HepG2 (cell line): Measurements from ENCODE around the gene ZNF683. TPM values are rescaled to one million over a fixed set of nuclear protein-coding genes. Genes with fewer than 3 reads are reported as not detected.
A peak's percentile ranks its signal among the peaks of the same experiment; 100 is the strongest.

Source experiments
- ATAD3A ChIP-seq: sonication (generic); formaldehyde crosslinking; IDR thresholded peaks from 2 replicates; pipeline ENCODE4 v1.4.0; 2020; ENCODE audit warnings: missing genetic modification reagents
- MXI1 ChIP-seq: IDR thresholded peaks from 3 replicates; pipeline ENCODE4 v1.6.1; 2012; ENCODE audit warnings: low read depth, low read length, inconsistent platforms, borderline replicate concordance
- PRDM10 ChIP-seq: sonication (generic); formaldehyde crosslinking; IDR thresholded peaks from 2 replicates; pipeline ENCODE4 v1.4.0; 2020; ENCODE audit warnings: low read depth, missing genetic modification reagents
- THAP11 ChIP-seq: IDR thresholded peaks from 2 replicates; pipeline ENCODE4 v1.6.1; 2016; ENCODE audit warnings: missing biosample characterization, missing genetic modification reagents
- ZBED4 ChIP-seq: sonication (generic); formaldehyde crosslinking; IDR thresholded peaks from 2 replicates; pipeline ENCODE4 v1.4.0; 2020; ENCODE audit warnings: missing genetic modification reagents, borderline replicate concordance
- ZBTB49 ChIP-seq: sonication (generic); formaldehyde crosslinking; IDR thresholded peaks from 2 replicates; pipeline ENCODE4 v1.4.0; 2020; ENCODE audit warnings: missing genetic modification reagents, borderline replicate concordance
- ZMYM4 ChIP-seq: sonication (generic); formaldehyde crosslinking; IDR thresholded peaks from 2 replicates; pipeline ENCODE4 v1.8.1; 2023; ENCODE audit warnings: mild to moderate bottlenecking, missing genetic modification reagents
- ZNF280D ChIP-seq: sonication (generic); formaldehyde crosslinking; IDR thresholded peaks from 2 replicates; pipeline ENCODE4 v1.5.1; 2020; ENCODE audit warnings: mild to moderate bottlenecking, missing genetic modification reagents
- ZNF317 ChIP-seq: sonication (generic); formaldehyde crosslinking; IDR thresholded peaks from 2 replicates; pipeline ENCODE4 v1.5.0; 2020; ENCODE audit warnings: mild to moderate bottlenecking, missing genetic modification reagents
- ZNF510 ChIP-seq: sonication (generic); formaldehyde crosslinking; IDR thresholded peaks from 2 replicates; pipeline ENCODE4 v1.4.0; 2020; ENCODE audit warnings: low read depth, mild to moderate bottlenecking, missing genetic modification reagents
- ZNF639 ChIP-seq: conservative IDR thresholded peaks from 2 replicates; pipeline ENCODE4 v1.6.1; 2018; ENCODE audit warnings: missing genetic modification reagents
- polyA plus RNA-seq, 8 experiments: library from polyadenylated mRNA; depleted of rRNA in 3 of 8; stranded (reverse) in 7 of 8; unstranded in 1 of 8; fragments of >200 nt; fragmentation: Illumina TruSeq in 4 of 8; extraction: Trizol in 4 of 8; gene quantifications; 2 replicates each; pipeline versions ENCODE4 v1.2.1 to v1.2.3, GENCODE V29; 2011 to 2016; ENCODE audit warnings: low read depth in 4 of 8, missing spikeins in 1 of 8, mixed read lengths in 1 of 8; ENCODE audit not compliant: insufficient read depth in 1 of 8
- total RNA-seq, 5 experiments: library from RNA; depleted of rRNA; stranded (reverse); fragments of >200 nt; fragmentation: Illumina TruSeq; extraction: Trizol; gene quantifications; 2 replicates each; pipeline ENCODE4 v1.2.3, GENCODE V29; 2016; ENCODE audit warnings: low read depth in 1 of 5

Gene ZNF683
- total and polyA plus RNA-seq, 2 of the 13 experiments (the other 11 are each of a cell fraction or from before 2014, with no cell fraction given), result not detected

GRCh38 chr1:26387447-26387846, 14.9 kb upstream of the ZNF683 start (continued):
- TF ChIP-seq ZNF280D, result peak; percentile 98
- no peak; the same call in 1 of the 2 replicates for TF ChIP-seq ZBED4
- TF ChIP-seq ZNF317 (CRISPR knock-in tag), result peak; percentile 82
- TF ChIP-seq ZMYM4 (CRISPR knock-in tag), result peak; percentile 75
- TF ChIP-seq ZNF639 (CRISPR knock-in tag), result peak; percentile 44; the same call in 1 of the 2 replicates
- no peak; the same call in 2 of the 3 replicates for TF ChIP-seq MXI1
- no peak for TF ChIP-seq ATAD3A (CRISPR knock-in tag)
- TF ChIP-seq PRDM10 (CRISPR knock-in tag), result peak; percentile 62; the same call in 1 of the 2 replicates
- no peak for TF ChIP-seq ZNF510 (CRISPR knock-in tag)
- peak; percentile 84 for TF ChIP-seq THAP11 (CRISPR knock-in tag)
- TF ChIP-seq ZBTB49, result no peak
